Esophagus muscularis mucosa (tissue), 3 donors: Measurements from ENCODE around the gene STK32B.

Experiments used
- EP300 ChIP-seq: sonication (generic); formaldehyde crosslinking; IDR thresholded peaks from one replicate; pipeline ENCODE4 v1.6.1; 2017; ENCODE audit warnings: antibody characterized with exemption
- TF ChIP-seq, protein P1 (sequence below), 3 experiments: fragments of 200-600 bp in 2 of 3; fragments of 450-650 bp in 1 of 3; sonication (generic) in 2 of 3; IDR thresholded peaks; one replicate each; pipeline ENCODE4 v1.5.1; 2017 to 2019; ENCODE audit warnings: antibody characterized with exemption in 3 of 3, mild to moderate bottlenecking in 2 of 3, moderate library complexity in 1 of 3

DNA sequence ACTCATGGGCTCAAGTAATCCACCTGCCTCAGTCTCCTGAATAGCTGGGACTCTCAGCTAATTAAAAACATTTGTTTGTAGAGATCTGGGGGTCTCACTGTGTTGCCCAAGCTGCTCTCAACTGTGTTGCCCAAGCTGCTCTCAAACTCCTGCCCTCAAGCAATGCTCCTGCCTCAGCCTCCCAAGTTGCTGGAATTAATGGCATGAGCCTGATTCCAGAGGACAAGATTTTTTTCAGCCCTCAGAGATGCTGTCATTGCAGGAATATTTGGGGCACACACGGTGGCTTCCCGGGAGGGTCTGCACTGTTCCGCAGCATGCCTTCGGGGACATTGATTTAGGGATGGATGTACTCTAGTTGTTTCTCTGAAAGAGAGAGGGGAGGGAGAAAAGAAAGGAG lies 49.7 kb downstream of the STK32B start:
- no peak for TF ChIP-seq EP300
- TF ChIP-seq, protein P1, sequence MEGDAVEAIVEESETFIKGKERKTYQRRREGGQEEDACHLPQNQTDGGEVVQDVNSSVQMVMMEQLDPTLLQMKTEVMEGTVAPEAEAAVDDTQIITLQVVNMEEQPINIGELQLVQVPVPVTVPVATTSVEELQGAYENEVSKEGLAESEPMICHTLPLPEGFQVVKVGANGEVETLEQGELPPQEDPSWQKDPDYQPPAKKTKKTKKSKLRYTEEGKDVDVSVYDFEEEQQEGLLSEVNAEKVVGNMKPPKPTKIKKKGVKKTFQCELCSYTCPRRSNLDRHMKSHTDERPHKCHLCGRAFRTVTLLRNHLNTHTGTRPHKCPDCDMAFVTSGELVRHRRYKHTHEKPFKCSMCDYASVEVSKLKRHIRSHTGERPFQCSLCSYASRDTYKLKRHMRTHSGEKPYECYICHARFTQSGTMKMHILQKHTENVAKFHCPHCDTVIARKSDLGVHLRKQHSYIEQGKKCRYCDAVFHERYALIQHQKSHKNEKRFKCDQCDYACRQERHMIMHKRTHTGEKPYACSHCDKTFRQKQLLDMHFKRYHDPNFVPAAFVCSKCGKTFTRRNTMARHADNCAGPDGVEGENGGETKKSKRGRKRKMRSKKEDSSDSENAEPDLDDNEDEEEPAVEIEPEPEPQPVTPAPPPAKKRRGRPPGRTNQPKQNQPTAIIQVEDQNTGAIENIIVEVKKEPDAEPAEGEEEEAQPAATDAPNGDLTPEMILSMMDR (IDR thresholded peaks at IDR 0.05): no peak
